GM18517 (cell line): ENCODE measurements around the gene NUDCD2.
"Not testable (repeated sequence)": the region's sequence is repeated elsewhere in the genome, so short reads cannot be mapped to it uniquely, and the experiment has no call there.

Experiments
- ATAC-seq: cut with Tn5 transposase; IDR thresholded peaks from one replicate; pipeline ENCODE4 v1.9.1; 2021; ENCODE audit warnings: mild to moderate bottlenecking, moderate library complexity; ENCODE audit not compliant: unreplicated experiment

The NUDCD2 gene

GRCh38 chr5:163473635-163474243 is 13.8 kb upstream of the NUDCD2 start:
- ATAC-seq: peak; percentile 77

- no peak for ATAC-seq
These were observed 7.8 kb upstream of the NUDCD2 start for GRCh38 chr5:163467682-163468081.

GRCh38 chr5:163463063-163463435 is 3.1 kb upstream of the NUDCD2 start:
- ATAC-seq: no peak

- ATAC-seq: no peak
These were observed 765 bp upstream of the NUDCD2 start, which contains the start of gene HMMR for GRCh38 chr5:163460562-163461171. TSS of gene HMMR (plus strand) at chr5:163460632. CDS start at chr5:163460693, 61 bp downstream.

- ATAC-seq: peak; percentile 6
These were observed 462 bp downstream of the NUDCD2 start for GRCh38 chr5:163459462-163459818.

- ATAC-seq: no peak
These were observed 1.0 kb downstream of the NUDCD2 start for GRCh38 chr5:163458778-163459385.

- no peak for ATAC-seq
These were observed 3.1 kb downstream of the NUDCD2 start for GRCh38 chr5:163456840-163457239.

- ATAC-seq: no peak
These were observed 3.8 kb downstream of the NUDCD2 start for GRCh38 chr5:163456029-163456589.

GRCh38 chr5:163455406-163455805 is 4.5 kb downstream of the NUDCD2 start:
- not testable (repeated sequence) for ATAC-seq

GRCh38 chr5:163453705-163454104 is 6.2 kb downstream of the NUDCD2 start:
- ATAC-seq: no peak

- ATAC-seq: no peak
These were observed 8.4 kb downstream of the NUDCD2 start for GRCh38 chr5:163451489-163451888.

GRCh38 chr5:163448491-163448890 is 11.4 kb downstream of the NUDCD2 start:
- ATAC-seq: no peak

- no peak for ATAC-seq
These were observed 12.0 kb downstream of the NUDCD2 start for GRCh38 chr5:163447875-163448274.

- ATAC-seq: no peak
These were observed 12.7 kb downstream of the NUDCD2 start for GRCh38 chr5:163447191-163447590.

GRCh38 chr5:163445345-163445744 is 14.6 kb downstream of the NUDCD2 start:
- no peak for ATAC-seq

GRCh38 chr5:163444526-163444925 is 15.4 kb downstream of the NUDCD2 start:
- ATAC-seq: no peak

- no peak for ATAC-seq
These were observed 18.9 kb downstream of the NUDCD2 start for GRCh38 chr5:163440954-163441353.

GRCh38 chr5:163439092-163439425 is 20.8 kb downstream of the NUDCD2 start:
- no peak for ATAC-seq

- peak; percentile 95 for ATAC-seq
These were observed 22.4 kb downstream of the NUDCD2 start, which contains the start of gene CCNG1 for GRCh38 chr5:163437309-163438182. TSS of gene CCNG1 (plus strand) at chr5:163437595. CDS start at chr5:163439257, 1,662 bp downstream.

- no peak for ATAC-seq
These were observed 22.9 kb downstream of the NUDCD2 start for GRCh38 chr5:163437011-163437308.

- ATAC-seq: no peak
These were observed 23.4 kb downstream of the NUDCD2 start for GRCh38 chr5:163436515-163436914.
